OCI-LY1 (cell line): ENCODE results near the gene CACNA1H.

ENCODE experiments used
- H2AFZ ChIP-seq: fragments of 200-600 bp; sonication (generic), shearing (Covaris generic); 2 replicates; pipeline ENCODE4 v1.6.0; 2014; ENCODE audit warnings: antibody characterized with exemption, mild to moderate bottlenecking, low read length
- H3F3A ChIP-seq: fragments of 200-600 bp; sonication (generic), shearing (Covaris generic); 2 replicates; pipeline ENCODE4 v1.6.0; 2014; ENCODE audit warnings: mild to moderate bottlenecking, antibody characterized with exemption, low read length, moderate library complexity; ENCODE audit not compliant: insufficient read depth
- H3K27ac ChIP-seq: fragments of 200-600 bp; sonication (generic); 2 replicates; pipeline ENCODE4 v1.5.1; 2014; ENCODE audit warnings: low read length, mixed run types, mild to moderate bottlenecking, low read depth; ENCODE audit not compliant: poor library complexity, severe bottlenecking
- H3K27me3 ChIP-seq: fragments of 200-600 bp; sonication (generic); 2 replicates; pipeline ENCODE4 v1.6.0; 2014; ENCODE audit warnings: antibody characterized with exemption, mild to moderate bottlenecking, low read length, moderate library complexity; ENCODE audit not compliant: insufficient read depth
- H3K36me3 ChIP-seq: fragments of 200-600 bp; sonication (generic); 2 replicates; pipeline ENCODE4 v1.6.1; 2014; ENCODE audit warnings: mild to moderate bottlenecking, antibody characterized with exemption, low read length, moderate library complexity, mixed read lengths; ENCODE audit not compliant: insufficient read depth
- H3K4me1 ChIP-seq: fragments of 200-600 bp; sonication (generic); 2 replicates; pipeline ENCODE4 v1.5.1; 2014; ENCODE audit warnings: mild to moderate bottlenecking, low read length, moderate library complexity; ENCODE audit not compliant: insufficient read depth, severe bottlenecking
- H3K4me2 ChIP-seq: fragments of 200-600 bp; sonication (generic), shearing (Covaris generic); 2 replicates; pipeline ENCODE4 v1.6.1; 2014; ENCODE audit warnings: low read length
- H3K4me3 ChIP-seq: fragments of 200-600 bp; sonication (generic); 2 replicates; pipeline ENCODE4 v1.5.1; 2014; ENCODE audit warnings: low read length, low read depth, mild to moderate bottlenecking, mixed read lengths; ENCODE audit not compliant: poor library complexity, severe bottlenecking
- H3K79me2 ChIP-seq: fragments of 200-600 bp; shearing (Covaris generic); 2 replicates; pipeline ENCODE4 v1.6.1; 2016; ENCODE audit warnings: mixed run types, low read length, mixed read lengths; ENCODE audit not compliant: insufficient read depth
- H3K9ac ChIP-seq: fragments of 200-600 bp; sonication (generic), shearing (Covaris generic); 2 replicates; pipeline ENCODE4 v1.6.1; 2014; ENCODE audit warnings: mild to moderate bottlenecking, low read length, mixed read lengths
- H3K9me2 ChIP-seq: fragments of 200-600 bp; sonication (generic), shearing (Covaris generic); 2 replicates; pipeline ENCODE4 v1.6.1; 2014; ENCODE audit warnings: low read depth, mild to moderate bottlenecking, low read length, mixed read lengths
- H3K9me3 ChIP-seq: fragments of 200-600 bp; shearing (Covaris generic); 2 replicates; pipeline ENCODE4 v1.6.1; 2014; ENCODE audit warnings: low read length, mixed read lengths
- H4K20me1 ChIP-seq: fragments of 200-600 bp; sonication (generic), shearing (Covaris generic); 2 replicates; pipeline ENCODE4 v1.6.0; 2016; ENCODE audit warnings: mild to moderate bottlenecking, low read length; ENCODE audit not compliant: insufficient read depth
- CTCF ChIP-seq: fragments of 200-600 bp; sonication (generic), shearing (Covaris generic); IDR thresholded peaks from 2 replicates; pipeline ENCODE4 v1.5.1; 2017; ENCODE audit warnings: mild to moderate bottlenecking, antibody characterized with exemption, low read length, moderate library complexity, mixed read lengths
- EZH2 ChIP-seq: fragments of 200-600 bp; sonication (generic), shearing (Covaris generic); IDR thresholded peaks from 2 replicates; pipeline ENCODE4 v1.8.0; 2017; ENCODE audit warnings: borderline replicate concordance, mixed run types, mild to moderate bottlenecking, antibody characterized with exemption, low read length, moderate library complexity, mixed read lengths

Gene CACNA1H

GRCh38 chr16:1117176-1117900 is 35.6 kb upstream of the CACNA1H start:
- Histone ChIP-seq H3F3A (no peaks in the 10 kb centered on the region), H3K4me1 (no peaks in the 10 kb centered on the region), H3K27me3 (no peaks in the 10 kb centered on the region), H3K79me2 (no peaks in the 10 kb centered on the region), H3K9ac (no peak overlapping the region), H3K36me3 (no peaks in the 10 kb centered on the region), H3K27ac (no peak overlapping the region), H3K4me3 (no peak overlapping the region), H3K4me2 (no peak overlapping the region), H4K20me1 (no peaks in the 10 kb centered on the region), H3K9me3 (no peaks in the 10 kb centered on the region), H3K9me2 (no peaks in the 10 kb centered on the region), H2AFZ (no peak overlapping the region)
- TF ChIP-seq CTCF (no peak), EZH2 (no peak)

DNA sequence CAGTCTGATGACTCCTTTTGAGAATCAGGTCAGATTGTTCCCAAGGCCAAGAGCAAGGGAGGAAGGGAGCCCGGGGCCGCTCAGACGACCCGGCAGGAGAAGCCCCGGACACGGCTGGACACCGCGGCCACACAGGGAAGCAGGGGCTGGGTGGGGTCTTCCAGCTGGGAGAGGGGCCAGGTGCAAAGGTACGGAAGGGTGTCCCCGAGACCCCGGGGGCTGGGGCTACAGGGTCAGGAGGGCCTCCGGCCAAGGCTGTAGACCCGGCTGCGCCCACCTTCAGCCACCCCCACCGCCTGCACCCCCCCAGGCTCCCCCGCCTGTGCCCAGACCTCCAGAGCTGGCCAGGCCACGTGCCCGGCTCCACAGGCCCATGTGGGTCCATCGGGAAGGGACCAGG is 35.0 kb upstream of the CACNA1H start:
- H2AFZ ChIP-seq = no peak overlapping the region
- no peaks in the 10 kb centered on the region for H3K9me2 ChIP-seq
- H3K27me3 ChIP-seq = no peaks in the 10 kb centered on the region
- no peaks in the 10 kb centered on the region for H3F3A ChIP-seq
- no peaks in the 10 kb centered on the region for H3K9me3 ChIP-seq
- no peak overlapping the region for H3K9ac ChIP-seq
- no peaks in the 10 kb centered on the region for H3K79me2 ChIP-seq
- H4K20me1 ChIP-seq = no peaks in the 10 kb centered on the region
- TF ChIP-seq EZH2 (no peak), CTCF (no peak)
- no peaks in the 10 kb centered on the region for H3K4me1 ChIP-seq
- H3K4me3 ChIP-seq = no peak overlapping the region
- no peaks in the 10 kb centered on the region for H3K36me3 ChIP-seq
- H3K27ac ChIP-seq = no peak overlapping the region
- H3K4me2 ChIP-seq = no peak overlapping the region

DNA sequence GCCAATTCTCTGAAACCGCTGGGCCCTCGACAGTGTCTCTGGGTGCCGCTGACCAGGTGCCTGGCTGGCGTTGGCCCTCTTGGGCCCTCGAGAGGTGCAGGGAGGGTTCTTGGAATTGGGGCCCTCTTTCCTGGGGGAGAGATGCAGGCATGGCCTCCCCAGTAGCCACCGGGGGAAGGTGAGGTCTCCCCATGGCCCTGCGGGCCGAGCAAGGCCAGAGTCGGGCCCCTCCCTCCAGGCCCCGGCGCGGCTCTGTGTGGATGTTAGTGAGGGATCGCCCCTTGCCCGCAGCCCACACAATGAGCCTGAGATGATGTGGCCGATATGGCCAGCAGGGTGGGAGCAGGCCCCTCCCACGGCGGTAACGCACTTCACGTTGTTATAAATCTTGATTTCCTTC is 33.8 kb upstream of the CACNA1H start:
- TF ChIP-seq CTCF (no peak), EZH2 (no peak)
- no peak overlapping the region for H2AFZ ChIP-seq
- H3K9ac ChIP-seq = no peak overlapping the region
- H3K4me3 ChIP-seq = no peak overlapping the region
- no peaks in the 10 kb centered on the region for H3F3A ChIP-seq
- no peaks in the 10 kb centered on the region for H4K20me1 ChIP-seq
- H3K79me2 ChIP-seq = no peaks in the 10 kb centered on the region
- H3K4me2 ChIP-seq = no peak overlapping the region
- no peaks in the 10 kb centered on the region for H3K27me3 ChIP-seq
- H3K36me3 ChIP-seq = no peaks in the 10 kb centered on the region
- no peak overlapping the region for H3K27ac ChIP-seq
- H3K4me1 ChIP-seq = no peaks in the 10 kb centered on the region
- no peaks in the 10 kb centered on the region for H3K9me2 ChIP-seq
- H3K9me3 ChIP-seq = no peaks in the 10 kb centered on the region
